Stimulated activated CD8-positive, alpha-beta memory T cell treated with anti-CD3 and anti-CD28 coated beads, Interleukin-2, amount 100 ng/mL, for 1 hour (primary cell): Measurements from ENCODE around the gene GRIN2D.

ENCODE experiments used
- DNase-seq, 2 donors: peaks; one replicate each; pipeline ENCODE4 v3.0.0-alpha.2; 2020; ENCODE audit warnings: low read depth in 2 of 2

GRIN2D gene

GRCh38 chr19:48393559-48394330 lies at the start of gene GRIN2D:
Gene GRIN2D, plus strand, starts transcription at chr19:48393668. Its CDS starts 4,725 bp downstream, at chr19:48398393.
- no peak for DNase-seq

- no peak for DNase-seq
These were observed 48.6 kb upstream of the GRIN2D start for GRCh38 chr19:48344892-48345291.

- no peak for DNase-seq
These were observed 47.3 kb upstream of the GRIN2D start for GRCh38 chr19:48346191-48346590.

GRCh38 chr19:48348045-48348444 lies 45.4 kb upstream of the GRIN2D start:
- DNase-seq = no peak

- no peak for DNase-seq
These were observed 44.7 kb upstream of the GRIN2D start for GRCh38 chr19:48348737-48349136.

GRCh38 chr19:48350856-48351255 lies 42.6 kb upstream of the GRIN2D start:
- DNase-seq = no peak

GRCh38 chr19:48351341-48351752 lies 42.1 kb upstream of the GRIN2D start:
- DNase-seq = peak; percentile 55 to 68

GRCh38 chr19:48353677-48354076 lies 39.8 kb upstream of the GRIN2D start:
- DNase-seq = no peak

- DNase-seq = no peak
These were observed 39.0 kb upstream of the GRIN2D start for GRCh38 chr19:48354332-48354992.

GRCh38 chr19:48355365-48355954 lies 38.0 kb upstream of the GRIN2D start:
- DNase-seq = no peak

GRCh38 chr19:48359123-48359522 lies 34.3 kb upstream of the GRIN2D start:
- DNase-seq = no peak

GRCh38 chr19:48361912-48362311 lies 31.6 kb upstream of the GRIN2D start:
- DNase-seq = no peak

- DNase-seq = peak; percentile 68 to 77
These were observed 30.6 kb upstream of the GRIN2D start for GRCh38 chr19:48362716-48363499.

GRCh38 chr19:48363500-48363809 lies 30.0 kb upstream of the GRIN2D start:
- no peak for DNase-seq

GRCh38 chr19:48363810-48364597 lies 29.5 kb upstream of the GRIN2D start, which contains the start of the genes SYNGR4 and TMEM143:
Gene SYNGR4, plus strand, starts transcription at chr19:48364367. Its CDS starts 1,476 bp downstream, at chr19:48365843.
Gene TMEM143, minus strand, starts transcription at chr19:48363940. Its CDS starts 20 bp downstream, at chr19:48363920.
- peak; percentile 93 to 96 for DNase-seq

- DNase-seq = no peak
These were observed 28.7 kb upstream of the GRIN2D start for GRCh38 chr19:48364598-48365348.

GRCh38 chr19:48365602-48366001 lies 27.9 kb upstream of the GRIN2D start:
- no peak for DNase-seq

- no peak for DNase-seq
These were observed 25.6 kb upstream of the GRIN2D start for GRCh38 chr19:48367855-48368254.

- DNase-seq = no peak
These were observed 24.5 kb upstream of the GRIN2D start for GRCh38 chr19:48368936-48369335.

GRCh38 chr19:48370955-48371354 lies 22.5 kb upstream of the GRIN2D start:
- no peak for DNase-seq
